K562 (cell line): ENCODE results near the gene ATP10B. TPM values are rescaled to one million over a fixed set of nuclear protein-coding genes. Genes with fewer than 3 reads are reported as not detected.

ENCODE experiments used
- ATAC-seq: fragments of 200-7000 bp; cut with Tn5 transposase; 3 replicates; pipeline ENCODE4 v1.9.1; 2020; ENCODE audit warnings: moderate library complexity
- BruUV-seq: library from RNA; stranded (reverse); fragments of 400-500 nt; replicated peaks from 2 replicates; lab custom pipeline; 2021; lab: Mats Ljungman, UMichigan
- CTCF ChIA-PET: fragments of 300-600 bp; formaldehyde crosslinking; extraction: SDS; loops from one replicate; lab custom pipeline; 2021; ENCODE audit warnings: low intra/inter-chr PET ratio; lab: Yijun Ruan, JAX
- POLR2A ChIA-PET: fragments of 300-600, 350-650 bp; sonication (Branson Sonifier 250); formaldehyde crosslinking; extraction: SDS; loops from one replicate; lab custom pipeline; 2021; ENCODE audit warnings: antibody characterized with exemption, inconsistent platforms; lab: Yijun Ruan, JAX
- DNase-seq, 4 experiments: peaks; one replicate each; pipeline versions ENCODE4 v3.0.0 to v3.0.0-alpha.2; 2011 to 2018; ENCODE audit warnings: low spot score in 3 of 4, mixed read lengths in 3 of 4; ENCODE audit errors: extremely low read depth in 1 of 4
- FAIRE-seq: peaks from 2 replicates; lab custom pipeline; 2011; peaks lifted over from hg19 to GRCh38; lab: Jason Lieb, UNC
- H2AFZ ChIP-seq: 2 replicates; pipeline ENCODE4 v1.6.0; 2011; ENCODE audit warnings: low read depth, low read length, control low read depth, inconsistent platforms
- H3K27ac ChIP-seq: fragments of 200-600 bp; 3 replicates; pipeline ENCODE4 v1.8.0; 2011; ENCODE audit warnings: low read depth, mild to moderate bottlenecking, control low read depth, inconsistent platforms, low read length, moderate library complexity, mixed read lengths; ENCODE audit errors: extremely low read depth
- H3K27me3 ChIP-seq, 2 experiments: fragments of 300-600 bp in 1 of 2; 2 replicates in 1 of 2; 3 replicates in 1 of 2; pipeline versions ENCODE4 v1.6.0 to v1.8.0; 2011; ENCODE audit warnings: inconsistent platforms in 2 of 2, low read length in 2 of 2, mild to moderate bottlenecking in 1 of 2, mixed read lengths in 1 of 2, moderate library complexity in 1 of 2; ENCODE audit not compliant: control insufficient read depth in 2 of 2, insufficient read depth in 2 of 2
- H3K36me3 ChIP-seq: fragments of 300-600 bp; 3 replicates; pipeline ENCODE4 v1.8.0; 2011; ENCODE audit warnings: mild to moderate bottlenecking, low read length, inconsistent platforms; ENCODE audit not compliant: control insufficient read depth, insufficient read depth
- H3K4me1 ChIP-seq, 2 experiments: fragments of 200-600 bp in 1 of 2; replicated peaks in 1 of 2; 2 replicates in 1 of 2; 3 replicates in 1 of 2; pipeline versions ENCODE4 v1.5.1 to v1.8.0; 2011; ENCODE audit warnings: inconsistent platforms in 2 of 2, low read length in 2 of 2, mild to moderate bottlenecking in 1 of 2, mixed read lengths in 1 of 2, moderate library complexity in 1 of 2; ENCODE audit not compliant: control insufficient read depth in 2 of 2, insufficient read depth in 2 of 2
- H3K4me2 ChIP-seq: 2 replicates; pipeline ENCODE4 v1.6.1; 2011; ENCODE audit warnings: low read length, control low read depth, inconsistent platforms, mixed read lengths; ENCODE audit not compliant: insufficient read depth
- H3K4me3 ChIP-seq: fragments of 200-600 bp; sonication (generic), shearing (Covaris generic); 2 replicates; pipeline ENCODE4 v1.5.1; 2016; ENCODE audit warnings: control low read depth, inconsistent platforms
- H3K79me2 ChIP-seq: fragments of 200-600 bp; 3 replicates; pipeline ENCODE4 v1.8.0; 2011; ENCODE audit warnings: low read length, inconsistent platforms; ENCODE audit not compliant: control insufficient read depth, insufficient read depth
- H3K9ac ChIP-seq, 2 experiments: 2 replicates each; pipeline versions ENCODE4 v1.6.0 to v1.6.1; 2011; ENCODE audit warnings: low read depth in 2 of 2, low read length in 2 of 2, control low read depth in 1 of 2, inconsistent platforms in 1 of 2, mild to moderate bottlenecking in 1 of 2, mixed read lengths in 1 of 2; ENCODE audit not compliant: insufficient read depth in 1 of 2
- H3K9me1 ChIP-seq: one replicate; pipeline ENCODE4 v1.6.0; 2011; ENCODE audit warnings: inconsistent platforms, mild to moderate bottlenecking, low read length, moderate library complexity; ENCODE audit not compliant: control insufficient read depth, insufficient read depth
- H3K9me3 ChIP-seq: replicated peaks from 2 replicates; pipeline ENCODE4 v1.5.1; 2011; ENCODE audit warnings: low read depth, low read length, inconsistent platforms; ENCODE audit not compliant: control insufficient read depth, insufficient read depth
- H4K20me1 ChIP-seq: replicated peaks from 2 replicates; pipeline ENCODE4 v1.6.1; 2011; ENCODE audit warnings: low read length, inconsistent platforms, mixed read lengths; ENCODE audit not compliant: control insufficient read depth, insufficient read depth
- KLF13 ChIP-seq: fragments of 450-650 bp; IDR thresholded peaks from 2 replicates; pipeline ENCODE4 v1.6.1; 2016; ENCODE audit warnings: missing genetic modification characterization, low read depth, mild to moderate bottlenecking, missing compliant biosample characterization, moderate library complexity, borderline replicate concordance
- LARP7 ChIP-seq: fragments of 450-650 bp; IDR thresholded peaks from 2 replicates; pipeline ENCODE4 v1.6.1; 2016
- MAFF ChIP-seq: IDR thresholded peaks from 2 replicates; pipeline ENCODE4 v1.6.1; 2012; ENCODE audit warnings: low read length, improper control_type of control experiment
- PHF20 ChIP-seq: fragments of 450-650 bp; IDR thresholded peaks from 2 replicates; pipeline ENCODE4 v1.6.1; 2018; ENCODE audit not compliant: partially characterized antibody
- PHF21A ChIP-seq: fragments of 450-650 bp; IDR thresholded peaks from 2 replicates; pipeline ENCODE4 v1.6.1; 2017; ENCODE audit warnings: low read depth, borderline replicate concordance
- POLR3A ChIP-seq: IDR thresholded peaks from 2 replicates; pipeline ENCODE4 v1.6.1; 2011; ENCODE audit warnings: borderline replicate concordance, mild to moderate bottlenecking, moderate library complexity; ENCODE audit not compliant: insufficient read length, insufficient read depth; ENCODE audit errors: extremely low read depth
- ZNF140 ChIP-seq: fragments of 250-450 bp; sonication (Bioruptor Pico); IDR thresholded peaks from 2 replicates; pipeline ENCODE4 v1.8.0; 2021; ENCODE audit warnings: moderate library complexity, mild to moderate bottlenecking, inconsistent platforms
- ZNF277 ChIP-seq: fragments of 250-450 bp; sonication (Bioruptor Pico); IDR thresholded peaks from 2 replicates; pipeline ENCODE4 v1.8.0; 2022; ENCODE audit warnings: inconsistent platforms, mild to moderate bottlenecking, moderate library complexity, borderline replicate concordance
- WGBS: fragments of 100-300 bp; shearing (Covaris generic); methylation state at CpG from one replicate; pipeline ENCODE4 v1.1.6; 2016; ENCODE audit warnings: low coverage, mixed read lengths; ENCODE audit not compliant: insufficient coverage; ENCODE audit errors: missing lambda C conversion rate; 5-methylcytosine and 5-hydroxymethylcytosine counted together
- in situ Hi-C: fragments of 300-500 bp; cut with MboI; formaldehyde crosslinking; loops from 4 replicates; pipeline ENCODE4 v1.15.0; 2018; ENCODE audit warnings: inconsistent platforms, mixed read lengths
- intact Hi-C: fragments of 100-400 bp; cut with micrococcal nuclease; formaldehyde crosslinking; loops from 2 replicates; pipeline ENCODE4 v1.14.2; 2022
- polyA plus RNA-seq, 8 experiments: library from polyadenylated mRNA; depleted of rRNA in 4 of 8; stranded (reverse) in 5 of 8; unstranded in 3 of 8; fragments of >200 nt; fragmentation: Nextera tagmentation in 2 of 8; fragmentation: Illumina TruSeq in 1 of 8; extraction: Ambion mirVana in 2 of 8; extraction: Trizol in 1 of 8; gene quantifications; 2 replicates each; pipeline versions ENCODE4 v1.2.1 to v1.2.3, GENCODE V29; 2011 to 2014; ENCODE audit warnings: inconsistent platforms in 1 of 8, missing spikeins in 1 of 8
- total RNA-seq, 7 experiments: library from RNA; depleted of rRNA in 6 of 7; stranded (reverse); fragments of >200 nt in 6 of 7; fragmentation: Illumina TruSeq in 2 of 7; extraction: Trizol in 2 of 7; gene quantifications; 2 replicates each; pipeline versions ENCODE4 v1.2.1 to v1.2.3, GENCODE V29; 2011 to 2021; ENCODE audit warnings: low replicate concordance in 1 of 7

ATP10B gene
- total and polyA plus RNA-seq, 9 of the 15 experiments (the other 6 are each of a cell fraction or from before 2014, with no cell fraction given), result 0.04 TPM; not detected in 8

- intact Hi-C loops, result no loop called here
- H3K4me3 ChIP-seq, result no peak overlapping the region
- in situ Hi-C loops, result no loop called here
These were observed 208.3 kb downstream of the ATP10B start for GRCh38 chr5:160643616-160644240.

More at GRCh38 chr5:160643616-160644240, 208.3 kb downstream of the ATP10B start:
- POLR2A ChIA-PET, result no interaction called here
- no peaks in the 10 kb centered on the region for H3K4me1 ChIP-seq
- H3K79me2 ChIP-seq, result no peaks in the 10 kb centered on the region
- no peaks in the 10 kb centered on the region for H3K36me3 ChIP-seq
- WGBS, result 4% methylated on average over 4 of the region's 4 CpGs
- DNase-seq, result no peak
- H3K4me2 ChIP-seq, result no peak overlapping the region
- H4K20me1 ChIP-seq, result no peaks in the 10 kb centered on the region
- H3K9me1 ChIP-seq, result no peaks in the 10 kb centered on the region
- H3K9ac ChIP-seq, result no peak overlapping the region
- no peak for TF ChIP-seq KLF13 (tag)
- no peak for TF ChIP-seq ZNF140 (CRISPR knock-in tag)
- no peak for TF ChIP-seq POLR3A
- no peak for TF ChIP-seq ZNF277 (CRISPR knock-in tag)
- TF ChIP-seq LARP7, result no peak
- TF ChIP-seq PHF21A, result no peak
- no peak for TF ChIP-seq MAFF
- no peak for TF ChIP-seq PHF20
- H3K27ac ChIP-seq, result no peak overlapping the region
- CTCF ChIA-PET, result no interaction called here
- no peak overlapping the region for H2AFZ ChIP-seq
- ATAC-seq, result no peak
- FAIRE-seq, result no peak
- H3K27me3 ChIP-seq, result no peaks in the 10 kb centered on the region
- H3K9me3 ChIP-seq, result no peaks in the 10 kb centered on the region
- BruUV-seq, result no TSS peak
